SK-N-SH treated with all-trans-retinoic acid at 6 μM for 48 hours (cell line): ENCODE measurements around the gene TMEM116.

Source experiments
- ATAC-seq: fragments of 200-7000 bp; cut with Tn5 transposase; 3 replicates; pipeline ENCODE4 v1.9.1; 2020; ENCODE audit warnings: mild to moderate bottlenecking, moderate library complexity
- ARNTL ChIP-seq: fragments of 450-650 bp; formaldehyde crosslinking; IDR thresholded peaks from 2 replicates; pipeline ENCODE4 v1.5.0; 2020; ENCODE audit warnings: low read depth, mild to moderate bottlenecking, moderate library complexity, borderline replicate concordance
- BACH2 ChIP-seq: fragments of 250-450 bp; sonication (Bioruptor Pico); IDR thresholded peaks from 2 replicates; pipeline ENCODE4 v1.9.0; 2021; ENCODE audit warnings: mild to moderate bottlenecking, borderline replicate concordance
- CSDC2 ChIP-seq: fragments of 250-450 bp; sonication (Bioruptor Pico); IDR thresholded peaks from 2 replicates; pipeline ENCODE4 v1.5.0; 2020; ENCODE audit warnings: mild to moderate bottlenecking, moderate library complexity
- ESRRG ChIP-seq: fragments of 250-450 bp; sonication (Bioruptor Pico); IDR thresholded peaks from 2 replicates; pipeline ENCODE4 v1.6.1; 2021; ENCODE audit warnings: mild to moderate bottlenecking
- GLIS3 ChIP-seq: fragments of 250-450 bp; sonication (Bioruptor Pico); IDR thresholded peaks from 2 replicates; pipeline ENCODE4 v1.5.0; 2020; ENCODE audit warnings: mild to moderate bottlenecking, moderate library complexity
- ISL1 ChIP-seq: fragments of 250-450 bp; sonication (Bioruptor Pico); IDR thresholded peaks from 2 replicates; pipeline ENCODE4 v2.1.2; 2022; ENCODE audit warnings: mild to moderate bottlenecking, moderate library complexity
- PPARA ChIP-seq: fragments of 250-450 bp; sonication (Bioruptor Pico); IDR thresholded peaks from 2 replicates; pipeline ENCODE4 v1.5.0; 2020; ENCODE audit warnings: mild to moderate bottlenecking, borderline replicate concordance
- RARB ChIP-seq: fragments of 250-450 bp; sonication (Bioruptor Pico); IDR thresholded peaks from 2 replicates; pipeline ENCODE4 v1.8.0; 2021; ENCODE audit warnings: mild to moderate bottlenecking, moderate library complexity
- SNAI2 ChIP-seq: fragments of 250-450 bp; sonication (Bioruptor Pico); IDR thresholded peaks from 2 replicates; pipeline ENCODE4 v1.5.0; 2020; ENCODE audit warnings: mild to moderate bottlenecking, moderate library complexity
- TCF4 ChIP-seq: fragments of 250-450 bp; sonication (Bioruptor Pico); IDR thresholded peaks from 2 replicates; pipeline ENCODE4 v1.8.0; 2021; ENCODE audit warnings: mild to moderate bottlenecking, moderate library complexity, borderline replicate concordance
- TOX ChIP-seq: fragments of 250-450 bp; sonication (Bioruptor Pico); IDR thresholded peaks from 2 replicates; pipeline ENCODE4 v1.8.0; 2021; ENCODE audit warnings: mild to moderate bottlenecking, moderate library complexity, borderline replicate concordance
- TSHZ2 ChIP-seq: fragments of 250-450 bp; sonication (Bioruptor Pico); IDR thresholded peaks from 2 replicates; pipeline ENCODE4 v1.5.0; 2020; ENCODE audit warnings: mild to moderate bottlenecking, moderate library complexity
- ZC3H10 ChIP-seq: fragments of 250-450 bp; sonication (Bioruptor Pico); IDR thresholded peaks from 2 replicates; pipeline ENCODE4 v1.5.1; 2021; ENCODE audit warnings: mild to moderate bottlenecking, moderate library complexity
- ZFP3 ChIP-seq: fragments of 250-450 bp; sonication (Bioruptor Pico); IDR thresholded peaks from 2 replicates; pipeline ENCODE4 v1.5.0; 2020; ENCODE audit warnings: mild to moderate bottlenecking, moderate library complexity
- ZFP30 ChIP-seq: fragments of 450-650 bp; formaldehyde crosslinking; IDR thresholded peaks from 2 replicates; pipeline ENCODE4 v1.5.0; 2022; ENCODE audit warnings: mild to moderate bottlenecking, moderate library complexity
- ZNF8 ChIP-seq: fragments of 450-650 bp; formaldehyde crosslinking; IDR thresholded peaks from 2 replicates; pipeline ENCODE4 v1.5.0; 2020; ENCODE audit warnings: mild to moderate bottlenecking, moderate library complexity
- TF ChIP-seq, protein P1 (sequence below): fragments of 250-450 bp; sonication (Bioruptor Pico); IDR thresholded peaks from 2 replicates; pipeline ENCODE4 v1.5.1; 2020; ENCODE audit warnings: low read depth, mild to moderate bottlenecking, moderate library complexity
- TF ChIP-seq, protein P2 (sequence below): fragments of 250-450 bp; sonication (Bioruptor Pico); IDR thresholded peaks from 2 replicates; pipeline ENCODE4 v1.8.0; 2021; ENCODE audit warnings: low read depth, mild to moderate bottlenecking, moderate library complexity, borderline replicate concordance
- TF ChIP-seq, protein P3 (sequence below): fragments of 250-450 bp; sonication (Bioruptor Pico); IDR thresholded peaks from 2 replicates; pipeline ENCODE4 v1.5.1; 2021; ENCODE audit warnings: mild to moderate bottlenecking, moderate library complexity
- TF ChIP-seq, protein P4 (sequence below): fragments of 250-450 bp; sonication (Bioruptor Pico); IDR thresholded peaks from 2 replicates; pipeline ENCODE4 v1.8.0; 2020; ENCODE audit warnings: mild to moderate bottlenecking, moderate library complexity, borderline replicate concordance

The TMEM116 gene

GRCh38 chr12:111942557-111942956 lies 70.4 kb downstream of the TMEM116 start:
- no peak for TF ChIP-seq ZNF8 (CRISPR knock-in tag)
- no peak for TF ChIP-seq ZC3H10 (CRISPR knock-in tag)
- TF ChIP-seq TOX (CRISPR knock-in tag): no peak
- peak; percentile 51 for TF ChIP-seq ISL1 (CRISPR knock-in tag)
- 0 out of 2 replicates have a peak, but pooled peaks have one; percentile 9 for TF ChIP-seq ZFP3 (CRISPR knock-in tag)
- ATAC-seq: peak; percentile 79

DNA sequence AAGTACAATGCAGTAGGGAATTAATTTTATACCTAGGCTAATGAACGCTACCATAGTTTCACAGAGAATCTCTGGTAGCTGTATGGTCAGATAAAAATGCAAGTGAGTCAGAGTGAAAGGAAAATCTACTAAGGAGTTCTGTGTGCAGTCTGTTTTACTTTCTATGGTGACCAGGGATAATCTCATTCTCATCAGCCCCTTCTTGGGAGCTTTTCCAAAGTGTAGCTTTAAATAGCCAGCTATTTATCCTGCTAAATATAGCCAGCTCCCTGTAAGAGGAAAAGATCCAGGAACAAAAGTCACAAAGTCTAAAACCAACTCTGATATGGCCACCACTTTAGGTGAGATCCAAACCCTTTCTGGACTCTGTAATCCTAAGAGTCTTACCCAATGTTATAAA lies 75.5 kb downstream of the TMEM116 start:
- peak; percentile 38; the same call in 2 of the 3 replicates for ATAC-seq
- TF ChIP-seq ISL1 (CRISPR knock-in tag) (no peak), TCF4 (CRISPR knock-in tag) (no peak), ZNF8 (CRISPR knock-in tag) (no peak), ESRRG (CRISPR knock-in tag) (no peak), BACH2 (CRISPR knock-in tag) (no peak)
- TF ChIP-seq, protein P1, sequence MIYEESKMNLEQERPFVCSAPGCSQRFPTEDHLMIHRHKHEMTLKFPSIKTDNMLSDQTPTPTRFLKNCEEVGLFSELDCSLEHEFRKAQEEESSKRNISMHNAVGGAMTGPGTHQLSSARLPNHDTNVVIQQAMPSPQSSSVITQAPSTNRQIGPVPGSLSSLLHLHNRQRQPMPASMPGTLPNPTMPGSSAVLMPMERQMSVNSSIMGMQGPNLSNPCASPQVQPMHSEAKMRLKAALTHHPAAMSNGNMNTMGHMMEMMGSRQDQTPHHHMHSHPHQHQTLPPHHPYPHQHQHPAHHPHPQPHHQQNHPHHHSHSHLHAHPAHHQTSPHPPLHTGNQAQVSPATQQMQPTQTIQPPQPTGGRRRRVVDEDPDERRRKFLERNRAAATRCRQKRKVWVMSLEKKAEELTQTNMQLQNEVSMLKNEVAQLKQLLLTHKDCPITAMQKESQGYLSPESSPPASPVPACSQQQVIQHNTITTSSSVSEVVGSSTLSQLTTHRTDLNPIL (CRISPR knock-in tag): no peak

- no peak for ATAC-seq
- TF ChIP-seq PPARA (CRISPR knock-in tag): no peak
- TF ChIP-seq TCF4 (CRISPR knock-in tag): no peak
- TF ChIP-seq ISL1 (CRISPR knock-in tag): no peak
Measured at GRCh38 chr12:111936869-111937268, 76.1 kb downstream of the TMEM116 start.

- ATAC-seq: no peak
- no peak for TF ChIP-seq CSDC2 (CRISPR knock-in tag)
- no peak for TF ChIP-seq ISL1 (CRISPR knock-in tag)
- TF ChIP-seq, protein P2, sequence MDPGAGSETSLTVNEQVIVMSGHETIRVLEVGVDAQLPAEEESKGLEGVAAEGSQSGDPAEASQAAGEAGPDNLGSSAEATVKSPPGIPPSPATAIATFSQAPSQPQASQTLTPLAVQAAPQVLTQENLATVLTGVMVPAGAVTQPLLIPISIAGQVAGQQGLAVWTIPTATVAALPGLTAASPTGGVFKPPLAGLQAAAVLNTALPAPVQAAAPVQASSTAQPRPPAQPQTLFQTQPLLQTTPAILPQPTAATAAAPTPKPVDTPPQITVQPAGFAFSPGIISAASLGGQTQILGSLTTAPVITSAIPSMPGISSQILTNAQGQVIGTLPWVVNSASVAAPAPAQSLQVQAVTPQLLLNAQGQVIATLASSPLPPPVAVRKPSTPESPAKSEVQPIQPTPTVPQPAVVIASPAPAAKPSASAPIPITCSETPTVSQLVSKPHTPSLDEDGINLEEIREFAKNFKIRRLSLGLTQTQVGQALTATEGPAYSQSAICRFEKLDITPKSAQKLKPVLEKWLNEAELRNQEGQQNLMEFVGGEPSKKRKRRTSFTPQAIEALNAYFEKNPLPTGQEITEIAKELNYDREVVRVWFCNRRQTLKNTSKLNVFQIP (CRISPR knock-in tag): no peak
- TF ChIP-seq TCF4 (CRISPR knock-in tag): no peak
- TF ChIP-seq ZFP30 (CRISPR knock-in tag): no peak
- TF ChIP-seq, protein P1 (CRISPR knock-in tag): no peak
- no peak for TF ChIP-seq GLIS3 (CRISPR knock-in tag)
- TF ChIP-seq, protein P3, sequence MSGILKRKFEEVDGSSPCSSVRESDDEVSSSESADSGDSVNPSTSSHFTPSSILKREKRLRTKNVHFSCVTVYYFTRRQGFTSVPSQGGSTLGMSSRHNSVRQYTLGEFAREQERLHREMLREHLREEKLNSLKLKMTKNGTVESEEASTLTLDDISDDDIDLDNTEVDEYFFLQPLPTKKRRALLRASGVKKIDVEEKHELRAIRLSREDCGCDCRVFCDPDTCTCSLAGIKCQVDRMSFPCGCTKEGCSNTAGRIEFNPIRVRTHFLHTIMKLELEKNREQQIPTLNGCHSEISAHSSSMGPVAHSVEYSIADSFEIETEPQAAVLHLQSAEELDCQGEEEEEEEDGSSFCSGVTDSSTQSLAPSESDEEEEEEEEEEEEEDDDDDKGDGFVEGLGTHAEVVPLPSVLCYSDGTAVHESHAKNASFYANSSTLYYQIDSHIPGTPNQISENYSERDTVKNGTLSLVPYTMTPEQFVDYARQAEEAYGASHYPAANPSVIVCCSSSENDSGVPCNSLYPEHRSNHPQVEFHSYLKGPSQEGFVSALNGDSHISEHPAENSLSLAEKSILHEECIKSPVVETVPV (CRISPR knock-in tag): no peak
- TF ChIP-seq, protein P4, sequence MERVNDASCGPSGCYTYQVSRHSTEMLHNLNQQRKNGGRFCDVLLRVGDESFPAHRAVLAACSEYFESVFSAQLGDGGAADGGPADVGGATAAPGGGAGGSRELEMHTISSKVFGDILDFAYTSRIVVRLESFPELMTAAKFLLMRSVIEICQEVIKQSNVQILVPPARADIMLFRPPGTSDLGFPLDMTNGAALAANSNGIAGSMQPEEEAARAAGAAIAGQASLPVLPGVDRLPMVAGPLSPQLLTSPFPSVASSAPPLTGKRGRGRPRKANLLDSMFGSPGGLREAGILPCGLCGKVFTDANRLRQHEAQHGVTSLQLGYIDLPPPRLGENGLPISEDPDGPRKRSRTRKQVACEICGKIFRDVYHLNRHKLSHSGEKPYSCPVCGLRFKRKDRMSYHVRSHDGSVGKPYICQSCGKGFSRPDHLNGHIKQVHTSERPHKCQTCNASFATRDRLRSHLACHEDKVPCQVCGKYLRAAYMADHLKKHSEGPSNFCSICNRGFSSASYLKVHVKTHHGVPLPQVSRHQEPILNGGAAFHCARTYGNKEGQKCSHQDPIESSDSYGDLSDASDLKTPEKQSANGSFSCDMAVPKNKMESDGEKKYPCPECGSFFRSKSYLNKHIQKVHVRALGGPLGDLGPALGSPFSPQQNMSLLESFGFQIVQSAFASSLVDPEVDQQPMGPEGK: no peak
- no peak for TF ChIP-seq RARB
- no peak for TF ChIP-seq SNAI2 (CRISPR knock-in tag)
- TF ChIP-seq ZFP3 (CRISPR knock-in tag): no peak
- TF ChIP-seq ESRRG (CRISPR knock-in tag): no peak
- TF ChIP-seq ARNTL (CRISPR knock-in tag): no peak
- TF ChIP-seq TSHZ2 (CRISPR knock-in tag): no peak
- no peak for TF ChIP-seq PPARA (CRISPR knock-in tag)
- TF ChIP-seq BACH2 (CRISPR knock-in tag): no peak
- TF ChIP-seq ZNF8 (CRISPR knock-in tag): no peak
Measured at GRCh38 chr12:111932241-111932640, 80.7 kb downstream of the TMEM116 start.
